Measurements from ENCODE around the gene DPF3.

DNA sequence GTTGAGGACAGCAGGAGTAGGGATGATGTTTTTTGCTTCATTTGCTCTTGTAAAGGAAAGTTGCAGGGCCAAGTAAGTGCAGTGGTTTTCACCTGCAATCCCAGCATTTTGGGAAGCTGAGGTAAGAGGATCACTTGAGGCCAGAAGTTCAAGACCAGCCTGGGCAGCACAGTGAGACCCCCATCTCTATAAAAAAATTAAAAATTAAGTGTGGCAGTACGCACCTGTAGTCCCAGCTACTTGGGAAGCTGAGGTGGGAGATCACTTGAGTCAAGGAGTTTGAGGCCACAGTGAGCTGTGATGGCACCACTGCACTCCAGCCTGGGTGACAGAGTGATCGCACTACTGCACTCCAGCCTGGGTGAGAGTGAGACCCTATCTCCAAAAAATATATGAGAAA is 10.8 kb downstream of the DPF3 start:
- TF ChIP-seq, protein P1, sequence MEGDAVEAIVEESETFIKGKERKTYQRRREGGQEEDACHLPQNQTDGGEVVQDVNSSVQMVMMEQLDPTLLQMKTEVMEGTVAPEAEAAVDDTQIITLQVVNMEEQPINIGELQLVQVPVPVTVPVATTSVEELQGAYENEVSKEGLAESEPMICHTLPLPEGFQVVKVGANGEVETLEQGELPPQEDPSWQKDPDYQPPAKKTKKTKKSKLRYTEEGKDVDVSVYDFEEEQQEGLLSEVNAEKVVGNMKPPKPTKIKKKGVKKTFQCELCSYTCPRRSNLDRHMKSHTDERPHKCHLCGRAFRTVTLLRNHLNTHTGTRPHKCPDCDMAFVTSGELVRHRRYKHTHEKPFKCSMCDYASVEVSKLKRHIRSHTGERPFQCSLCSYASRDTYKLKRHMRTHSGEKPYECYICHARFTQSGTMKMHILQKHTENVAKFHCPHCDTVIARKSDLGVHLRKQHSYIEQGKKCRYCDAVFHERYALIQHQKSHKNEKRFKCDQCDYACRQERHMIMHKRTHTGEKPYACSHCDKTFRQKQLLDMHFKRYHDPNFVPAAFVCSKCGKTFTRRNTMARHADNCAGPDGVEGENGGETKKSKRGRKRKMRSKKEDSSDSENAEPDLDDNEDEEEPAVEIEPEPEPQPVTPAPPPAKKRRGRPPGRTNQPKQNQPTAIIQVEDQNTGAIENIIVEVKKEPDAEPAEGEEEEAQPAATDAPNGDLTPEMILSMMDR (IDR thresholded peaks at IDR 0.05) = no peak
- TF ChIP-seq POLR2A (IDR thresholded peaks at IDR 0.05) (no peak), EP300 (IDR thresholded peaks at IDR 0.05) (no peak), POLR2AphosphoS5 (IDR thresholded peaks at IDR 0.05) (no peak)

Data from suprapubic skin (tissue), 4 donors.